Measurements from ENCODE around the gene SLC44A3.
A peak's percentile ranks its signal among the peaks of the same experiment; 100 is the strongest.

The SLC44A3 gene

DNA sequence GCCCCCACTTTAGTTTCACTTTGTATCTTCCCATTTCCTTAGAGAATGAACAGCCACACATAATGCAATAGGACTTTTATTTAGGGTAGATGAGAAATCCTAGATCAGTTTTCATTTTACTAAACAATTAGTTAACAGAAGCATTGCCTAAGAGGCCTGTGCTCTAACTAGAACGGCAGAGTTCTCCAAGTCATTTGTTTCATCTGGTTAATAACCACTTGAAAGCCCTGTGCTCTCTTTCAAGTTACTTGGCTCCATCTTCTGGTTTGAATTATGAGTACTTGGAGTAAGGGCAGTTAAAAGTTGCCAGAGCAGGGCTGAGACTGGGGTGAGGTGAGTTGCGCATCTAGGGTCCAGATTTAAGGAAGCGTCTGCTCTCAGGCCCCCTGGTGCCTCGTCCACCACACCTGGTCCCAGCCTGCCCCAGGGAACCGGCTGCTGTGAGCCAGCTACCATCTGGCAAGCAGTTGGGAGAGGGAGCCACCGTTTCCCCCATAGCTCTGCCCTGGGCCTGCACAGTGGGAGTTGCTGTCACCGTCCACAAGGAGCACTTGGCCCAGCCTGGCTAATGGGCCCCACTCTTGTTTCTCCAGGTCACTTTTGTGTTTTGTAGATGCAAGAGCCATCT is 18.1 kb upstream of the SLC44A3 start:
- DNase-seq (ENCODE audit: low read depth in 2 of 2) = no peak

DNA sequence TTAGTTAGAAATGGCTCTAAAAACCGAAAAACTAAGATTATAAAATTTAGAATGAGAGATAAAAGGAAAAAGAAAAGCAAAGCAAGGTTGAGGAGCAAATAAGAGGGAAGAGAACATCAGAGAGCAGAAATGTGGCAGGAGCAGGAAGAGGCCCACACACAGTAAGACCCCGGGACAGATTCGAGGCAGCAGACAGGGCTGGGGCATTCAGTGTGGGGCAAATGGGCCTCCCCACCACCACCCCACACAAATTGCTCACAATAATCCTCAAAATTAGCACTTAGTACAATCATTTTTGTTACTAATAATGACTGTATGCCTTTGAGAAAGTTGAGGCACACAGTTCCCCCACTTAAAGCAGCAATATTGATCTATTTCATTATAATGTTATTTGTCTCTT is 17.1 kb upstream of the SLC44A3 start:
- DNase-seq (ENCODE audit: low read depth in 2 of 2) = no peak

GRCh38 chr1:94803517-94804441 is 16.4 kb upstream of the SLC44A3 start:
- no peak for DNase-seq (ENCODE audit: low read depth in 2 of 2)

GRCh38 chr1:94804442-94804837 is 15.7 kb upstream of the SLC44A3 start:
- no peak for DNase-seq (ENCODE audit: low read depth in 2 of 2)

- peak in 1 of 2 donors; percentile 9 for DNase-seq (ENCODE audit: low read depth in 2 of 2)
Measured at GRCh38 chr1:94805912-94806311, 14.2 kb upstream of the SLC44A3 start.

- DNase-seq (ENCODE audit: low read depth in 2 of 2) = no peak
Measured at GRCh38 chr1:94806441-94806871, 13.7 kb upstream of the SLC44A3 start.

DNA sequence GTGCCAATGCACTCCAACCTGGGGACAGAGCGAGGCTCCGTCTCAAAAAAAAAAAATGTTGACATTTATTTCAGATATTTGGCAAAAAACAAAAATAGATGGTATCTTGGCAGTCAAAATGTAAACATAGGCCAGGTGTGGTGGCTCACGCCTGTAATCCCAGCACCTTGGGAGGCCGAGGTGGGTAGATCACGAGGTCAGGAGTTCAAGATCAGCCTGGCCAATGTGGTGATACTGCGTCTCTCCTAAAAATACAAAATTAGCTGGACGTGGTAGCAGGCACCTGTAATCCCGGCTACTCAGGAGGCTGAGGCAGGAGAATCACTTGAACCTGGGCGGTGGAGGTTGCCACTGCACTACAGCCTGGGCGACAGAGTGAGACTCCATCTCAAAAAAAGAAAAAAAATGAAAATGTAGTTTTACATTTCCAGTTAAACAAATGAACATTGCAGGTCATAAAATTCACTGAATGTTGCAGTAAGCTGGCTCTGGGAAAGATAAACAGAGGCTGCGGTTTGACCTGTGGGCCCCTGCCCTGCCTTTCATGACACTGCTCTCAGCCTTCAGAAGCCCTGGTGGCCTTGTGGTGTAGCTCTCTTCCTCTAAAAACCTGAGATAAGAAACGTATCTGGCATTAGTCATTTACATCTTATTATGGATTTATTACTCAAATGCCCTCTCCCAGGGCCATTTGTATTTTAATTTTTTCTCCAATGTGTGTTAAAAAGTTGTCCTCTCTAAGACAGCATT is 12.2 kb upstream of the SLC44A3 start:
- no peak for DNase-seq (ENCODE audit: low read depth in 2 of 2)

- no peak for DNase-seq (ENCODE audit: low read depth in 2 of 2)
Measured at GRCh38 chr1:94808669-94809068, 11.5 kb upstream of the SLC44A3 start.

DNA sequence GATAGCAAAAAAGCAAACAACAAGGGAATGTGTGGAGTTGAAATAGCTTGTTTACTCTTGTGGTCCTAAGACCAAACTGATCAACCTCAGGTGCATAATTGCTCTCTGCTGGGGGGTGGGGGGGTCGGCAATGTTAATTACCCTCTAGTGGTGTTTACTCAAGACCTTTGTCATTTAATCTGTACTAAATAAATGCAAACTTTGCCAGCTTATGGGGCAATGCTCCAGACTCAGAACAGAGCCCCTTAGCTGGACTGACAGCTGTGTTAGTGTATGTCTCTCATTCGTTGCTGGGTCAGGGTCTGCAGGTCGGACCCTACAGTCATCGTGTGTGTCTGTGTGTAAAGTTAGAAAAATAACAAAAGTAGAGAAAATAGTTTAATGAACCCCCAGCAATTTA is 7.2 kb upstream of the SLC44A3 start:
- no peak for DNase-seq (ENCODE audit: low read depth in 2 of 2)

- no peak for DNase-seq (ENCODE audit: low read depth in 2 of 2)
Measured at GRCh38 chr1:94816030-94816429, 4.1 kb upstream of the SLC44A3 start.

DNA sequence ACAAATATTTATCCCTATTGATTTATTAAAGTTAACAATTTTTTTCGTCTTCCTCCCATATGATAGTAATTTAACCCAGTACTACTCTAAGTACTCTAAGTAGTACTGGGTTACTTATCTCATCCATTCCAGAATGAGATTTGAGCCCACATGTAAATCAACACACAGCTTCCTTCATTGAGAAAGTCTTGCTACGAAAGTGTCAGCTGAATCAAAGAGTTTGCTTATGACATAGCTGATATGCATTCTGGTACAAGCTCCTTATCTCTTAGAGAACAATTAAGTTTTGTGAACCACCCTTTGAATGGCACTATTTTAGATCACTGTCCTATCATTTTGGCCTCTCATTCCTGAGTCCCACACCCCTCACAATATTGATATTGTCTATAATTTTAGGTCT is 2.4 kb upstream of the SLC44A3 start:
- no peak for DNase-seq (ENCODE audit: low read depth in 2 of 2)

DNA sequence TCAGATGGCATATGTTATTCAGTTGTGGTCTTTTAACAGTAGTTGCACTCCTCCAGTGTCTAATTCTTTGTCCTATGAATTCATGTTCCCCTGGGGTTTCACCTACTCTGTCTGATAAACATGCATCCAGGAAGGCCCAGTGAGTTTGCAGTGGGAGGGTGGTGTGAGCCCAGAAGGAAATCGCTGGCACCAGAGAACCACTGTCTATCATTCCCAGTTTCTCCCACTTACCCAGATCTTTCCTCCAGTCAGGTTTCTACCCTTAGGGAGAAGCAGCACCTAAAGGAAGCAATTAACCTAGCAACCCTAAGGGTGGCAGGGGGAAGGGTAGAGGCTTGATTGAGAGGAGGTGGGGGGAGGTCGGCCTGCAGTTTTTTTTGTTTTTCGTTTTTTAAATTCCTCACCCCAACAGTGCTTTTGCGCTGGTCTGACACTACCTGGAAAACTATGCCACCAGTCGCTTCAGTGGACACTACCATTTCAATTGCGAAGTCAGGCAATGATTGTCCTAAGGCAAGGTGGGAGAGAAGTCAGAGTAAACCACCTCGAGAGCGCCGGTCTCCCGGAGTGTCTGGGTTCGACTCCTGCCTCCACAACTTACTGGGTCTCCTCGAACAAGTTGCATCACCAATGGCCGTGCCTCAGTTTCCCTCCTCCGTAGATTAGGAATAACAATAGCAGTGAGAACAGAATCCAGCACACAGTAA is 766 bp upstream of the SLC44A3 start:
- no peak for DNase-seq (ENCODE audit: low read depth in 2 of 2)

DNA sequence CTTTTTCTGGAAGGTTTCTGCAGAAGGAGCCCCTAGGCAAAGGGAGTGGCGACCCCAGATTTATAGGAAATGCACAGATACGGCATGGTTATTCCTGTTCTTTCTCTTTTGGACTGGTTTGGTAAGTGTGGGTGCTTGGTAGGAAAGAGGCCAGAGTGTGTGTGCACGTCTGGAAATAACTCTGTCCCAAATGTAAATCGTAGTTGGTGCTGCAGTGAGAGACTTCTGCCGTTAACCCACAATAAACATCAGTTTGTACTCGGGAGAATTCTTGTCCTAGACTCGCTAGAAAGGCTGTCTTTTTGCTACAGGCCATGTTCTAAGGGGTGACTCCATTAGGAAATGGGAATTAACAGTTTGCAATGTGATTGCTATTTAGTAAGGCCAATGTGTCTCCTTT is 779 bp downstream of the SLC44A3 start:
- no peak for DNase-seq (ENCODE audit: low read depth in 2 of 2)

DNA sequence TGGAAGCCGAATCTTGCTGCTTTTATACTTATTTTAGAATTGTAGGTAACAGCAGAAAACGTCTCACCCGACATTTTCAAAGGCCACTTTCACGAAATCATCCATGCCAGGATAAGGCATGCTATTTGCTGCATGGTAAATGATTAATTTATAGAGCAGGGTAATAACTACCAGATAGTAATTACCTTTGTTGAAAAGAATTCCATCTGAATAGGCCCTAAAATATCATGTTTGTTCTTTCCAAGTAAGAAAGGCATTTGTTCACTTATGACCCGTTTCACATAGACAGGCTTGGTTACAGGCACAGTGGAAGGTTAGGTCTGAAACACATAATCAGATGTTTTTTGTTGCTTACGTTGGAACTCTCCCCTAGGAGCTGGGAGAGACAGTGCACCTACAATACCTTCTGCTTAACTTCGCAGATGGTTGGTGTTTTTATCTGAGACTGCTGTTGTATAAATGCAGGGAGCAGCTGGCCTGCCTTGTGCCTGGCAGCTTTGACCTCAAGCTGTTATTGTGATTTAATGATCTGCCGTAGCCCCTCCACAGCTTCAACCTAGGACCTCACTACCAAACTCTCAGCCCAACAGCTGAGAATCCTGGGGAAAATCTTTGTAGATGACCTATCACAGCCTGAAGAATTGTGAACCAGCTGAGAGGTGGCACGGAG is 1.6 kb downstream of the SLC44A3 start:
- no peak for DNase-seq (ENCODE audit: low read depth in 2 of 2)

GRCh38 chr1:94823116-94823515 is 3.0 kb downstream of the SLC44A3 start:
- DNase-seq (ENCODE audit: low read depth in 2 of 2) = no peak

DNA sequence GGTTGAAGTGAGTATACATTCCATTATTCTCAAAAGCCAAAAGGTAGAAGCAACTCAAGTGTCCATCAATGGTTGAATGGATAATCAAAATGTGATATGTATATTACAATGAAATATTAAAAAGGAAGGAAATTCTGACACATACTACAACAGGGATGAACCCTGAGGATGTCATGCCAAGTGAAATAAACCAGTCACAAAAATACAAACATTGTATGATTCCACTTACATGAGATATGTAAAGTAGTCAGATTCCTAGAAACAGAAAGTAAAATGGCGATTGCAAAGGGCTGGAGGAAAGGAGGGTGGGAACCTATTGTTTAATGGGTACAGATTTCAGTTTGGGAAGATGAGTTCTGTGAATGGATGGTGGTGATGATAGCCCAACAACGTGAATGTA is 5.8 kb downstream of the SLC44A3 start:
- no peak for DNase-seq (ENCODE audit: low read depth in 2 of 2)

GRCh38 chr1:94827434-94827833 is 7.3 kb downstream of the SLC44A3 start:
- no peak for DNase-seq (ENCODE audit: low read depth in 2 of 2)

DNA sequence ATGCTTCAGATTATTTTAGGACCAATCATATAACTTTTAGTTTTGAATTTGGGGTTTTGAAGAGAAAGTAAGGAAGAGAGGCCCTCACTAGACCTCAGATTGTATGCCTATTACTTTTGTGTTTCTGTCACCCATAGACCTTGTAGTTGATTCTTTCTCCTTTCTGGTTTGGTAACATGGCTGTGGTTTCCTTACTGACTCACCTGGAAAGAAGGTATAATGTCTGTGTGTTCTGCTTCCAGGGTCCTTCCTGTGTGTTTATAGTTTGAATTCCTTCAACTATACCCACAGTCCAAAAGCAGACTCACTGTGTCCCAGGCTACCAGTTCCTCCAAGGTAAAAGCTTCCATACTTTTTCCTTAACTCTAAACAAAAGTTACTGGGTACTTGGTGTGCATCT is 8.1 kb downstream of the SLC44A3 start:
- DNase-seq (ENCODE audit: low read depth in 2 of 2) = no peak

- DNase-seq (ENCODE audit: low read depth in 2 of 2) = no peak
Measured at GRCh38 chr1:94831641-94832040, 11.5 kb downstream of the SLC44A3 start.

- no peak for DNase-seq (ENCODE audit: low read depth in 2 of 2)
Measured at GRCh38 chr1:94832446-94832845, 12.3 kb downstream of the SLC44A3 start.

DNA sequence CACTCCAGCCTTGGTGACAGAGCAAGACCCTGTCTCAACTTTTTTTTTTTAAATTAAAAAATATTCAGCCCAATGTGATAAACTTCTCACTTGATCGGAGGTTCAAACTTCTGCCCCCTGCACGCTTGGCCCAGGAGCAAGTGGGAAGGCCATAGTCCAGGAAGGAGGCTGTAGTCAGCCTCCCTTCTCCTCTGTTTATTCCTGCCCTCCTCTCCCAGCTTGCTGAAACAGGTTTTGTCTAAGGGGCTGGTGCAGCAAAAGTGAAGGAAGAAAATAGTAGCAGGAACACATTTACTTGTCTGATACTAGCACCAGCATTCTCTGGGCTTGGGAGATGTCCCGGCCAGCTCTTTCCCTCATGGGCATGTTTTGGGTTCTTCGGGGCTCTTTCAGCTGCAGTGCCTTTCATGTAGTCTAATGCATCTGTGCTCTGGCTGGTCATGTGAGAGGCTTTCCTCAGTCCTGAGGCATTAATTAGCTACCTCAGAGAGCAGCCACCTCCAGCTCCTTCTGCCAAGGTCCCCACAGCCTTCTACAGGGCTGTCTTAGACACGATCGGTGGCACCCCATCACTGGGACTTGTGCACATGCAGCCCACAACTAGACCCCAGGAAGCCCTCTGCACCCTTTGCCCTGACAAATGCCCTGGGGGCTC is 12.9 kb downstream of the SLC44A3 start:
- DNase-seq (ENCODE audit: low read depth in 2 of 2) = no peak

Data from stimulated activated CD8-positive, alpha-beta memory T cell treated with anti-CD3 and anti-CD28 coated beads, Interleukin-15, amount 100 ng/mL, for 4 hours (primary cell).